ENCODE data around the gene NFKB1.

The NFKB1 gene

DNA sequence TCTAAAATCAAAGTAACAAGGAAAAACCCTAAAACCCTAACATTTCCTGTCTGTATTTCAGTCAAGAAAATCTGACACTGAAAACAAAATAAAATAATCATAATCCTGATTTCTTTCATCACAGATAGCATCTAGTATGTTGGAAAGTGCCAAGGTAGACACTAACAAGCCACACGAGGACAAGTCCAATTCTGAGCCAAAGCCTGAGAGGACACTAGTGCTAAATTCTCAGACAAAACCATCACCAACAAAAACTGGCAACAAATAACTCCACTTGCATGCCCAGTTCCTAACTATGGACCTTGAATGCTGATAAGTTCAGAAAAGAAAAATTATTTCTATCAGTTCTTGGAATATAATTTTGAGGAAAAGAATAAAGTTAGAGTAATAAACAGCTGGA is 146.0 kb downstream of the NFKB1 start:
- H3K27me3 ChIP-seq (ENCODE audit: low read length), result no peaks in the 10 kb centered on the region
- no peak overlapping the region for H3K4me2 ChIP-seq (ENCODE audit: low read depth, low read length, poor library complexity, severe bottlenecking)
- no peaks in the 10 kb centered on the region for H3F3A ChIP-seq (ENCODE audit: insufficient read depth)
- no peak overlapping the region for H3K27ac ChIP-seq (ENCODE audit: low read depth, low read length)
- no peak overlapping the region for H3K9ac ChIP-seq (ENCODE audit: low read length)
- H3K9me2 ChIP-seq (replicated peaks; ENCODE audit: insufficient read depth, low read length), result no peaks in the 10 kb centered on the region
- TF ChIP-seq, protein P1, sequence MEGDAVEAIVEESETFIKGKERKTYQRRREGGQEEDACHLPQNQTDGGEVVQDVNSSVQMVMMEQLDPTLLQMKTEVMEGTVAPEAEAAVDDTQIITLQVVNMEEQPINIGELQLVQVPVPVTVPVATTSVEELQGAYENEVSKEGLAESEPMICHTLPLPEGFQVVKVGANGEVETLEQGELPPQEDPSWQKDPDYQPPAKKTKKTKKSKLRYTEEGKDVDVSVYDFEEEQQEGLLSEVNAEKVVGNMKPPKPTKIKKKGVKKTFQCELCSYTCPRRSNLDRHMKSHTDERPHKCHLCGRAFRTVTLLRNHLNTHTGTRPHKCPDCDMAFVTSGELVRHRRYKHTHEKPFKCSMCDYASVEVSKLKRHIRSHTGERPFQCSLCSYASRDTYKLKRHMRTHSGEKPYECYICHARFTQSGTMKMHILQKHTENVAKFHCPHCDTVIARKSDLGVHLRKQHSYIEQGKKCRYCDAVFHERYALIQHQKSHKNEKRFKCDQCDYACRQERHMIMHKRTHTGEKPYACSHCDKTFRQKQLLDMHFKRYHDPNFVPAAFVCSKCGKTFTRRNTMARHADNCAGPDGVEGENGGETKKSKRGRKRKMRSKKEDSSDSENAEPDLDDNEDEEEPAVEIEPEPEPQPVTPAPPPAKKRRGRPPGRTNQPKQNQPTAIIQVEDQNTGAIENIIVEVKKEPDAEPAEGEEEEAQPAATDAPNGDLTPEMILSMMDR (IDR thresholded peaks at IDR 0.05; ENCODE audit: insufficient read depth, low read length, poor library complexity, severe bottlenecking), result no peak
- no peak for TF ChIP-seq EZH2phosphoT487 (conservative IDR thresholded peaks at IDR 0.05; ENCODE audit: low read length)
- H3K4me3 ChIP-seq (ENCODE audit: insufficient read depth, low read length, poor library complexity, severe bottlenecking), result no peak overlapping the region
- H3K36me3 ChIP-seq (ENCODE audit: low read length), result no peaks in the 10 kb centered on the region
- no peaks in the 10 kb centered on the region for H3K79me2 ChIP-seq (ENCODE audit: insufficient read depth, low read length)
- H3K9me3 ChIP-seq (ENCODE audit: insufficient read depth, low read length), result no peaks in the 10 kb centered on the region
- H2AFZ ChIP-seq (ENCODE audit: low read depth, low read length, severe bottlenecking), result no peak overlapping the region
- H4K20me1 ChIP-seq (ENCODE audit: low read depth, low read length), result no peaks in the 10 kb centered on the region

GRCh38 chr4:102657206-102657605 is 156.0 kb downstream of the NFKB1 start:
- Histone ChIP-seq H3K27me3 (ENCODE audit: low read length) (no peaks in the 10 kb centered on the region), H3F3A (ENCODE audit: insufficient read depth) (no peaks in the 10 kb centered on the region), H3K9me2 (replicated peaks; ENCODE audit: insufficient read depth, low read length) (no peaks in the 10 kb centered on the region), H3K9me3 (ENCODE audit: insufficient read depth, low read length) (no peaks in the 10 kb centered on the region), H3K27ac (ENCODE audit: low read depth, low read length) (no peak overlapping the region), H4K20me1 (ENCODE audit: low read depth, low read length) (no peaks in the 10 kb centered on the region), H2AFZ (ENCODE audit: low read depth, low read length, severe bottlenecking) (no peak overlapping the region), H3K79me2 (ENCODE audit: insufficient read depth, low read length) (no peaks in the 10 kb centered on the region), H3K36me3 (ENCODE audit: low read length) (no peaks in the 10 kb centered on the region), H3K4me2 (ENCODE audit: low read depth, low read length, poor library complexity, severe bottlenecking) (no peak overlapping the region), H3K4me3 (ENCODE audit: insufficient read depth, low read length, poor library complexity, severe bottlenecking) (no peak overlapping the region), H3K9ac (ENCODE audit: low read length) (no peak overlapping the region)
- TF ChIP-seq, protein P1 (IDR thresholded peaks at IDR 0.05; ENCODE audit: insufficient read depth, low read length, poor library complexity, severe bottlenecking), result no peak
- no peak for TF ChIP-seq EZH2phosphoT487 (conservative IDR thresholded peaks at IDR 0.05; ENCODE audit: low read length)

GRCh38 chr4:102663073-102663472 is 161.9 kb downstream of the NFKB1 start:
- Histone ChIP-seq H3K9me3 (ENCODE audit: insufficient read depth, low read length) (no peaks in the 10 kb centered on the region), H3K4me2 (ENCODE audit: low read depth, low read length, poor library complexity, severe bottlenecking) (no peak overlapping the region), H3K79me2 (ENCODE audit: insufficient read depth, low read length) (no peaks in the 10 kb centered on the region), H3K36me3 (ENCODE audit: low read length) (no peaks in the 10 kb centered on the region), H3K4me3 (ENCODE audit: insufficient read depth, low read length, poor library complexity, severe bottlenecking) (no peak overlapping the region), H3K27me3 (ENCODE audit: low read length) (no peaks in the 10 kb centered on the region), H3K9me2 (replicated peaks; ENCODE audit: insufficient read depth, low read length) (no peaks in the 10 kb centered on the region), H2AFZ (ENCODE audit: low read depth, low read length, severe bottlenecking) (no peak overlapping the region), H3K27ac (ENCODE audit: low read depth, low read length) (no peak overlapping the region), H4K20me1 (ENCODE audit: low read depth, low read length) (no peaks in the 10 kb centered on the region), H3F3A (ENCODE audit: insufficient read depth) (no peaks in the 10 kb centered on the region), H3K9ac (ENCODE audit: low read length) (no peak overlapping the region)
- no peak for TF ChIP-seq EZH2phosphoT487 (conservative IDR thresholded peaks at IDR 0.05; ENCODE audit: low read length)
- TF ChIP-seq, protein P1 (IDR thresholded peaks at IDR 0.05; ENCODE audit: insufficient read depth, low read length, poor library complexity, severe bottlenecking), result no peak

All from SU-DHL-6 (cell line).